NCI-H446 treated with DMSO at 0.1 percent for 48 hours (cell line): ENCODE measurements around the gene CD300LB.

ENCODE experiments used
- DNase-seq: peaks from one replicate; lab custom pipeline; 2025; lab: John Stamatoyannopoulos, UW

Gene CD300LB

GRCh38 chr17:74549343-74549742 is 18.1 kb upstream of the CD300LB start:
- DNase-seq: no peak

GRCh38 chr17:74547736-74548135 is 16.5 kb upstream of the CD300LB start:
- no peak for DNase-seq

GRCh38 chr17:74547264-74547663 is 16.0 kb upstream of the CD300LB start:
- DNase-seq: no peak

GRCh38 chr17:74546586-74546985 is 15.3 kb upstream of the CD300LB start:
- DNase-seq: no peak

GRCh38 chr17:74545843-74546230 is 14.6 kb upstream of the CD300LB start, which contains the start of gene CD300C:
Gene CD300C (minus strand): TSS chr17:74546115. CDS start chr17:74545782, 333 bp downstream.
- no peak for DNase-seq

- no peak for DNase-seq
Observed at GRCh38 chr17:74544991-74545842, 13.9 kb upstream of the CD300LB start.

GRCh38 chr17:74543891-74544760 is 12.9 kb upstream of the CD300LB start:
- DNase-seq: no peak

- DNase-seq: no peak
Observed at GRCh38 chr17:74543406-74543805, 12.1 kb upstream of the CD300LB start.

- no peak for DNase-seq
Observed at GRCh38 chr17:74542727-74543383, 11.6 kb upstream of the CD300LB start.

- no peak for DNase-seq
Observed at GRCh38 chr17:74542166-74542565, 10.9 kb upstream of the CD300LB start.

- no peak for DNase-seq
Observed at GRCh38 chr17:74541176-74542111, 10.2 kb upstream of the CD300LB start.

- DNase-seq: no peak
Observed at GRCh38 chr17:74539281-74539820, 8.1 kb upstream of the CD300LB start.

GRCh38 chr17:74536890-74537289 is 5.6 kb upstream of the CD300LB start:
- no peak for DNase-seq

GRCh38 chr17:74532115-74532514 is 840 bp upstream of the CD300LB start:
- DNase-seq: peak; percentile 58

GRCh38 chr17:74530831-74531150 is 484 bp downstream of the CD300LB start:
- DNase-seq: no peak

GRCh38 chr17:74529243-74529642 is 2.0 kb downstream of the CD300LB start:
- no peak for DNase-seq

- DNase-seq: no peak
Observed at GRCh38 chr17:74528491-74529199, 2.6 kb downstream of the CD300LB start.

- DNase-seq: no peak
Observed at GRCh38 chr17:74527756-74528155, 3.5 kb downstream of the CD300LB start.

GRCh38 chr17:74527081-74527480 is 4.2 kb downstream of the CD300LB start:
- no peak for DNase-seq

GRCh38 chr17:74526681-74527080 is 4.6 kb downstream of the CD300LB start:
- no peak for DNase-seq
